CD14-positive monocyte (primary cell): ENCODE measurements around the gene SLC20A1. TPM values are rescaled to one million over a fixed set of nuclear protein-coding genes. Genes with fewer than 3 reads are reported as not detected.

Experiments used
- DNase-seq, 3 donors: peaks; one replicate each; pipeline ENCODE4 v3.0.0-alpha.2; 2011 to 2022
- H2AFZ ChIP-seq: 2 replicates; pipeline ENCODE4 v1.6.0; 2012; ENCODE audit warnings: mild to moderate bottlenecking, low read depth, low read length, inconsistent platforms; ENCODE audit not compliant: insufficient read depth, poor library complexity, severe bottlenecking
- H3K27ac ChIP-seq, 2 donors: 1 replicate in 1 of 2; 2 replicates in 1 of 2; pipeline ENCODE4 v1.5.1; 2012 to 2013; ENCODE audit warnings: low read length in 2 of 2, control low read depth in 1 of 2, inconsistent platforms in 1 of 2, low read depth in 1 of 2, mild to moderate bottlenecking in 1 of 2
- H3K27me3 ChIP-seq, 2 donors: one replicate each; pipeline versions ENCODE4 v1.6.0 to v1.6.1; 2011 to 2013; ENCODE audit warnings: low read length in 2 of 2; ENCODE audit not compliant: control insufficient read depth in 2 of 2, insufficient read depth in 2 of 2
- H3K36me3 ChIP-seq, 2 donors: replicated peaks in 1 of 2; 1 replicate in 1 of 2; 2 replicates in 1 of 2; pipeline versions ENCODE4 v1.5.1 to v1.6.1; 2012 to 2013; ENCODE audit warnings: low read length in 2 of 2, control low read depth in 1 of 2, inconsistent platforms in 1 of 2, mild to moderate bottlenecking in 1 of 2; ENCODE audit not compliant: insufficient read depth in 2 of 2, control insufficient read depth in 1 of 2
- H3K4me1 ChIP-seq, 2 donors: 1 replicate in 1 of 2; 2 replicates in 1 of 2; pipeline versions ENCODE4 v1.5.1 to v1.6.1; 2012 to 2013; ENCODE audit warnings: low read length in 2 of 2, control low read depth in 1 of 2, inconsistent platforms in 1 of 2, mild to moderate bottlenecking in 1 of 2, moderate library complexity in 1 of 2; ENCODE audit not compliant: insufficient read depth in 2 of 2, control insufficient read depth in 1 of 2
- H3K4me2 ChIP-seq: replicated peaks from 2 replicates; pipeline ENCODE3; 2012; ENCODE audit warnings: low read length, moderate library complexity, mild to moderate bottlenecking; ENCODE audit not compliant: poor library complexity, severe bottlenecking; ENCODE audit errors: extremely low read depth
- H3K4me3 ChIP-seq, 3 experiments: fragments of 200-600 bp in 1 of 3; sonication (generic) in 1 of 3; replicated peaks in 1 of 3; 1 replicate in 2 of 3; 2 replicates in 1 of 3; pipeline ENCODE4 v1.5.1; 2011 to 2013; ENCODE audit warnings: low read length in 3 of 3, mild to moderate bottlenecking in 3 of 3, control low read depth in 2 of 3, low read depth in 2 of 3, inconsistent platforms in 1 of 3, moderate library complexity in 1 of 3
- H3K79me2 ChIP-seq: 2 replicates; pipeline ENCODE4 v1.6.0; 2012; ENCODE audit warnings: mild to moderate bottlenecking, control low read depth, inconsistent platforms, low read length, moderate library complexity; ENCODE audit not compliant: insufficient read depth
- H3K9ac ChIP-seq: 2 replicates; pipeline ENCODE4 v1.6.0; 2017; ENCODE audit warnings: low read length, mild to moderate bottlenecking; ENCODE audit not compliant: insufficient read depth, poor library complexity, severe bottlenecking
- H3K9me3 ChIP-seq, 2 donors: replicated peaks in 1 of 2; 1 replicate in 1 of 2; 2 replicates in 1 of 2; pipeline versions ENCODE4 v1.5.1 to v1.6.1; 2012 to 2013; ENCODE audit warnings: low read length in 2 of 2, control low read depth in 1 of 2; ENCODE audit not compliant: control insufficient read depth in 1 of 2, insufficient read depth in 1 of 2
- H4K20me1 ChIP-seq: 2 replicates; pipeline ENCODE4 v1.6.0; 2012; ENCODE audit warnings: mild to moderate bottlenecking, low read length, control low read depth, moderate library complexity; ENCODE audit not compliant: insufficient read depth
- H3K27ac Mint-ChIP-seq, 7 donors: one replicate each; pipeline ENCODE4 v1.8.0; 2020; ENCODE audit warnings: mild to moderate bottlenecking in 7 of 7, mixed read lengths in 7 of 7, moderate library complexity in 6 of 7, inconsistent platforms in 2 of 7
- H3K27me3 Mint-ChIP-seq, 3 donors: one replicate each; pipeline ENCODE4 v1.8.0; 2021 to 2022; ENCODE audit warnings: low read depth in 3 of 3, mild to moderate bottlenecking in 3 of 3, mixed read lengths in 3 of 3, moderate library complexity in 3 of 3, inconsistent platforms in 1 of 3
- H3K36me3 Mint-ChIP-seq, 2 donors: one replicate each; pipeline ENCODE4 v1.8.0; 2020; ENCODE audit warnings: mixed read lengths in 2 of 2, inconsistent platforms in 1 of 2, mild to moderate bottlenecking in 1 of 2
- H3K4me1 Mint-ChIP-seq: one replicate; pipeline ENCODE4 v1.8.0; 2020; ENCODE audit warnings: mild to moderate bottlenecking, mixed read lengths
- H3K4me3 Mint-ChIP-seq, 2 donors: one replicate each; pipeline ENCODE4 v1.8.0; 2020; ENCODE audit warnings: mild to moderate bottlenecking in 2 of 2, mixed read lengths in 2 of 2, moderate library complexity in 1 of 2
- H3K9me3 Mint-ChIP-seq, 7 donors: one replicate each; pipeline ENCODE4 v1.8.0; 2020 to 2022; ENCODE audit warnings: mixed read lengths in 7 of 7, mild to moderate bottlenecking in 6 of 7, moderate library complexity in 6 of 7, inconsistent platforms in 2 of 7
- CTCF ChIP-seq: fragments of 200-600 bp; IDR thresholded peaks from one replicate; pipeline ENCODE4 v1.8.0; 2022; ENCODE audit warnings: antibody characterized with exemption, mild to moderate bottlenecking
- WGBS: methylation state at CpG from one replicate; pipeline ENCODE4 v1.1.5; 2013; ENCODE audit warnings: missing lambda C conversion rate; ENCODE audit not compliant: insufficient coverage; 5-methylcytosine and 5-hydroxymethylcytosine counted together
- intact Hi-C, 2 donors: fragments of 100-400 bp; cut with micrococcal nuclease; formaldehyde crosslinking; loops; one replicate each; pipeline versions ENCODE4 v1.15.0 to v1.15.1; 2023
- polyA plus RNA-seq, 3 donors: library from polyadenylated mRNA; depleted of rRNA in 1 of 3; unstranded in 2 of 3; stranded (reverse) in 1 of 3; fragments of 300-500 nt in 2 of 3; fragments of >200 nt in 1 of 3; fragmentation: Illumina TruSeq in 2 of 3; gene quantifications; 1 replicate in 2 of 3; 2 replicates in 1 of 3; pipeline ENCODE4 v1.2.3, GENCODE V29; 2012 to 2021

Gene SLC20A1
- polyA plus RNA-seq, 3 donors = 16.1 to 112 (median 36.3) TPM

GRCh38 chr2:112690853-112691401 lies 45.2 kb downstream of the SLC20A1 start:
- Mint-ChIP-seq H3K36me3 (peaks cover 0 to 5% of the 10 kb centered on the region in 2 donors), H3K27ac (peak overlapping the region; percentile 94 to 99 (median 97)), H3K27me3 (peaks cover 0 to 3% (median 0%) of the 10 kb centered on the region in 3 donors), H3K4me1 (peaks cover 58% of the 10 kb centered on the region), H3K4me3 (peak overlapping the region; percentile 62 to 85), H3K9me3 (peaks cover 0 to 2% (median 0%) of the 10 kb centered on the region in 7 donors)
- no peaks in the 10 kb centered on the region for H3K9me3 ChIP-seq
- peak overlapping the region; percentile 56 for H3K9ac ChIP-seq
- peak overlapping the region; percentile 65 to 84 for H3K27ac ChIP-seq
- H3K27me3 ChIP-seq = no peaks in the 10 kb centered on the region
- no peaks in the 10 kb centered on the region for H3K36me3 ChIP-seq
- intact Hi-C loops = loop anchor here (5.0 kb wide), 2 partner anchors 36 to 44 kb away; partner anchors contain the start of gene SLC20A1 (in 2 of the 2)
- peak overlapping the region in 1 of 3 experiments; percentile 33 for H3K4me3 ChIP-seq
- peak overlapping the region; percentile 62 for H2AFZ ChIP-seq
- peaks cover 54 to 69% of the 10 kb centered on the region in 2 donors for H3K4me1 ChIP-seq
- WGBS = 0% methylated on average over 3 of the region's 9 CpGs
- no peaks in the 10 kb centered on the region for H3K79me2 ChIP-seq
- H4K20me1 ChIP-seq = no peaks in the 10 kb centered on the region
- peak; percentile 79 to 86 (median 80) for DNase-seq
- peak overlapping the region; percentile 59 for H3K4me2 ChIP-seq
- peak; percentile 90 for TF ChIP-seq CTCF

GRCh38 chr2:112691881-112692281 lies 46.1 kb downstream of the SLC20A1 start:
- TF ChIP-seq CTCF = no peak
- H3K4me1 ChIP-seq = peaks cover 46 to 61% of the 10 kb centered on the region in 2 donors
- H3K4me2 ChIP-seq = peak overlapping the region; percentile 18
- peaks cover 53% of the 10 kb centered on the region for H3K4me1 Mint-ChIP-seq
- no peak overlapping the region for H3K9ac ChIP-seq
- 83% methylated on average over 1 of the region's 4 CpGs for WGBS
- peaks cover 0 to 2% (median 0%) of the 10 kb centered on the region in 7 donors for H3K9me3 Mint-ChIP-seq
- H3K36me3 Mint-ChIP-seq = peaks cover 0 to 5% of the 10 kb centered on the region in 2 donors
- H3K79me2 ChIP-seq = no peaks in the 10 kb centered on the region
- no peak overlapping the region for H2AFZ ChIP-seq
- H3K4me3 Mint-ChIP-seq = no peak overlapping the region
- DNase-seq = peak in 1 of 3 donors; percentile 16
- H3K27ac ChIP-seq = peak overlapping the region; percentile 84 to 89
- no peaks in the 10 kb centered on the region for H3K9me3 ChIP-seq
- no peaks in the 10 kb centered on the region for H3K27me3 ChIP-seq
- intact Hi-C loops = loop anchor here (1.0 to 5.0 kb wide), 3 partner anchors 8 to 45 kb away; partner anchors contain the start of gene SLC20A1 (in 2 of the 2)
- peak overlapping the region; percentile 94 to 99 (median 97) for H3K27ac Mint-ChIP-seq
- H3K36me3 ChIP-seq = no peaks in the 10 kb centered on the region
- peaks cover 0 to 3% (median 0%) of the 10 kb centered on the region in 3 donors for H3K27me3 Mint-ChIP-seq
- H3K4me3 ChIP-seq = no peak overlapping the region
- no peaks in the 10 kb centered on the region for H4K20me1 ChIP-seq
